Trophoblast cell (in vitro differentiated cells and primary cell): ENCODE data around the gene METRN.

Source experiments
- DNase-seq, 2 donors: peaks; one replicate each; pipeline ENCODE4 v3.0.0-alpha.2; 2016
- H2AFZ ChIP-seq: 2 replicates; pipeline ENCODE4 v1.6.1; 2013; ENCODE audit warnings: low read length, moderate library complexity, mild to moderate bottlenecking; ENCODE audit not compliant: insufficient read depth, poor library complexity
- H2AK5ac ChIP-seq: 2 replicates; pipeline ENCODE4 v1.6.1; 2013; ENCODE audit warnings: mild to moderate bottlenecking, low read length
- H2BK120ac ChIP-seq: 2 replicates; pipeline ENCODE4 v1.6.1; 2013; ENCODE audit warnings: low read length, mild to moderate bottlenecking, moderate library complexity; ENCODE audit not compliant: insufficient read depth, poor library complexity
- H2BK12ac ChIP-seq: 2 replicates; pipeline ENCODE4 v1.6.1; 2013; ENCODE audit warnings: mild to moderate bottlenecking, low read length, moderate library complexity
- H2BK5ac ChIP-seq: 2 replicates; pipeline ENCODE4 v1.6.1; 2013; ENCODE audit warnings: low read length, low read depth, moderate library complexity, mild to moderate bottlenecking; ENCODE audit not compliant: poor library complexity
- H3K14ac ChIP-seq: 2 replicates; pipeline ENCODE4 v1.6.1; 2013; ENCODE audit warnings: mild to moderate bottlenecking, low read length
- H3K18ac ChIP-seq: 2 replicates; pipeline ENCODE4 v1.6.1; 2013; ENCODE audit warnings: mild to moderate bottlenecking, low read length
- H3K23ac ChIP-seq: 2 replicates; pipeline ENCODE4 v1.6.1; 2013; ENCODE audit warnings: low read length
- H3K27ac ChIP-seq: 2 replicates; pipeline ENCODE4 v1.5.1; 2013; ENCODE audit warnings: low read depth, mild to moderate bottlenecking, inconsistent platforms, low read length, moderate library complexity
- H3K27me3 ChIP-seq: 2 replicates; pipeline ENCODE4 v1.6.1; 2013; ENCODE audit warnings: inconsistent platforms, mild to moderate bottlenecking, low read length, moderate library complexity; ENCODE audit not compliant: insufficient read depth
- H3K36me3 ChIP-seq, 2 experiments: 1 replicate in 1 of 2; 2 replicates in 1 of 2; pipeline ENCODE4 v1.6.1; 2013; ENCODE audit warnings: low read length in 2 of 2, mild to moderate bottlenecking in 2 of 2, moderate library complexity in 1 of 2; ENCODE audit not compliant: insufficient read depth in 2 of 2, control insufficient read depth in 1 of 2
- H3K4ac ChIP-seq: 2 replicates; pipeline ENCODE4 v1.6.1; 2013; ENCODE audit warnings: low read depth, mild to moderate bottlenecking, low read length, moderate library complexity
- H3K4me1 ChIP-seq, 2 experiments: 1 replicate in 1 of 2; 2 replicates in 1 of 2; pipeline ENCODE4 v1.6.1; 2013; ENCODE audit warnings: low read length in 2 of 2, mild to moderate bottlenecking in 2 of 2, moderate library complexity in 1 of 2; ENCODE audit not compliant: insufficient read depth in 2 of 2, control insufficient read depth in 1 of 2
- H3K4me2 ChIP-seq: 2 replicates; pipeline ENCODE4 v1.6.1; 2013; ENCODE audit warnings: inconsistent platforms, mild to moderate bottlenecking, low read length, moderate library complexity
- H3K4me3 ChIP-seq: 2 replicates; pipeline ENCODE4 v1.5.1; 2013; ENCODE audit warnings: mild to moderate bottlenecking, low read depth, low read length, inconsistent platforms
- H3K79me1 ChIP-seq: one replicate; pipeline ENCODE4 v1.6.1; 2013; ENCODE audit warnings: low read length
- H3K79me2 ChIP-seq: 2 replicates; pipeline ENCODE4 v1.6.1; 2013; ENCODE audit warnings: low read length, mild to moderate bottlenecking; ENCODE audit not compliant: control insufficient read depth, insufficient read depth, poor library complexity
- H3K9ac ChIP-seq: 2 replicates; pipeline ENCODE4 v1.6.1; 2013; ENCODE audit warnings: mild to moderate bottlenecking, low read length
- H3K9me3 ChIP-seq: 2 replicates; pipeline ENCODE4 v1.6.1; 2013; ENCODE audit warnings: low read depth, mild to moderate bottlenecking, control low read depth, inconsistent platforms, low read length; ENCODE audit not compliant: insufficient read depth
- H4K12ac ChIP-seq: 2 replicates; pipeline ENCODE4 v1.6.1; 2013; ENCODE audit warnings: low read depth, mild to moderate bottlenecking, low read length, moderate library complexity
- H4K8ac ChIP-seq: 2 replicates; pipeline ENCODE4 v1.6.1; 2013; ENCODE audit warnings: low read depth, mild to moderate bottlenecking, low read length, moderate library complexity
- H4K91ac ChIP-seq: one replicate; pipeline ENCODE4 v1.6.1; 2013; ENCODE audit warnings: low read depth, mild to moderate bottlenecking, low read length, moderate library complexity
- WGBS: extraction: QIAGEN DNeasy Blood & Tissue Kit; methylation state at CpG from one replicate; pipeline ENCODE4 v1.1.7; 2013; ENCODE audit warnings: missing lambda C conversion rate; ENCODE audit not compliant: insufficient read length, insufficient coverage; ENCODE audit errors: extremely low coverage; 5-methylcytosine and 5-hydroxymethylcytosine counted together

The METRN gene

GRCh38 chr16:677316-678190 is 37.4 kb upstream of the METRN start:
- H3K4me1 ChIP-seq: peaks cover 23 to 26% of the 10 kb centered on the region in 2 experiments
- WGBS: no CpG with 5 or more reads among the region's 57 CpGs
- H4K12ac ChIP-seq: no peak overlapping the region
- H3K36me3 ChIP-seq: peaks cover 33 to 37% of the 10 kb centered on the region in 2 experiments
- H3K79me2 ChIP-seq: peaks cover 16% of the 10 kb centered on the region
- peaks cover 8% of the 10 kb centered on the region for H3K79me1 ChIP-seq
- H3K23ac ChIP-seq: no peak overlapping the region
- peak in 1 of 2 donors; percentile 32 for DNase-seq
- peaks cover 2% of the 10 kb centered on the region for H3K9me3 ChIP-seq
- H3K4ac ChIP-seq: no peak overlapping the region
- no peak overlapping the region for H3K4me2 ChIP-seq
- H2BK5ac ChIP-seq: no peak overlapping the region
- no peak overlapping the region for H4K91ac ChIP-seq
- H3K18ac ChIP-seq: no peak overlapping the region
- H3K9ac ChIP-seq: no peak overlapping the region
- H3K4me3 ChIP-seq: peak overlapping the region; percentile 8
- no peak overlapping the region for H3K14ac ChIP-seq
- peaks cover 3% of the 10 kb centered on the region for H3K27me3 ChIP-seq
- no peak overlapping the region for H2BK12ac ChIP-seq
- no peak overlapping the region for H2AFZ ChIP-seq
- H4K8ac ChIP-seq: no peak overlapping the region
- no peak overlapping the region for H3K27ac ChIP-seq
- no peak overlapping the region for H2AK5ac ChIP-seq
- no peak overlapping the region for H2BK120ac ChIP-seq

GRCh38 chr16:678209-678857 is 36.6 kb upstream of the METRN start:
- H3K4ac ChIP-seq: no peak overlapping the region
- peaks cover 16% of the 10 kb centered on the region for H3K79me2 ChIP-seq
- no peak overlapping the region for H3K4me3 ChIP-seq
- no peak overlapping the region for H2BK5ac ChIP-seq
- H3K27me3 ChIP-seq: peaks cover 3% of the 10 kb centered on the region
- no peak overlapping the region for H3K14ac ChIP-seq
- H2AFZ ChIP-seq: no peak overlapping the region
- H2AK5ac ChIP-seq: peak overlapping the region; percentile 37
- DNase-seq: no peak
- H3K23ac ChIP-seq: no peak overlapping the region
- H3K4me2 ChIP-seq: no peak overlapping the region
- peaks cover 33 to 37% of the 10 kb centered on the region in 2 experiments for H3K36me3 ChIP-seq
- no peak overlapping the region for H2BK120ac ChIP-seq
- no peak overlapping the region for H4K12ac ChIP-seq
- H3K9me3 ChIP-seq: peaks cover 4% of the 10 kb centered on the region
- no peak overlapping the region for H2BK12ac ChIP-seq
- no peak overlapping the region for H3K27ac ChIP-seq
- no CpG with 5 or more reads among the region's 21 CpGs for WGBS
- H3K18ac ChIP-seq: no peak overlapping the region
- H3K4me1 ChIP-seq: peaks cover 29 to 30% of the 10 kb centered on the region in 2 experiments
- no peak overlapping the region for H3K9ac ChIP-seq
- H3K79me1 ChIP-seq: peaks cover 8% of the 10 kb centered on the region
- H4K91ac ChIP-seq: no peak overlapping the region
- H4K8ac ChIP-seq: peak overlapping the region; percentile 76

- H3K27me3 ChIP-seq: peaks cover 3% of the 10 kb centered on the region
- peaks cover 32 to 35% of the 10 kb centered on the region in 2 experiments for H3K4me1 ChIP-seq
- peak overlapping the region; percentile 38 for H2AK5ac ChIP-seq
- peak overlapping the region; percentile 81 for H3K4me2 ChIP-seq
- H3K27ac ChIP-seq: peak overlapping the region; percentile 71
- H2AFZ ChIP-seq: peak overlapping the region; percentile 73
- peaks cover 21% of the 10 kb centered on the region for H3K79me2 ChIP-seq
- peak; percentile 55 to 66 for DNase-seq
- WGBS: no CpG with 5 or more reads among the region's 52 CpGs
- peak overlapping the region; percentile 19 for H3K4ac ChIP-seq
- H4K91ac ChIP-seq: peak overlapping the region; percentile 57
- H3K14ac ChIP-seq: peak overlapping the region; percentile 70
- H3K9me3 ChIP-seq: peaks cover 4% of the 10 kb centered on the region
- H3K18ac ChIP-seq: peak overlapping the region; percentile 56
- peaks cover 27 to 32% of the 10 kb centered on the region in 2 experiments for H3K36me3 ChIP-seq
- peak overlapping the region; percentile 43 for H2BK120ac ChIP-seq
- no peak overlapping the region for H3K23ac ChIP-seq
- H2BK12ac ChIP-seq: peak overlapping the region; percentile 37
- H4K12ac ChIP-seq: peak overlapping the region; percentile 84
- H3K79me1 ChIP-seq: peaks cover 11% of the 10 kb centered on the region
- H3K4me3 ChIP-seq: peak overlapping the region; percentile 48
- no peak overlapping the region for H3K9ac ChIP-seq
- H4K8ac ChIP-seq: peak overlapping the region; percentile 76
- H2BK5ac ChIP-seq: peak overlapping the region; percentile 10
Observed at GRCh38 chr16:678858-679813, 35.8 kb upstream of the METRN start.
